Heart left ventricle (tissue), 16 donors: ENCODE results near the gene SLC26A11. TPM values are rescaled to one million over a fixed set of nuclear protein-coding genes. Genes with fewer than 3 reads are reported as not detected.

Experiments used
- ATAC-seq, 4 donors: fragments of 200-7000 bp; cut with Tn5 transposase; one replicate each; pipeline ENCODE4 v1.9.1; 2020 to 2022; ENCODE audit warnings: moderate library complexity in 4 of 4, mild to moderate bottlenecking in 3 of 4, moderate number of reproducible peaks in 1 of 4
- DNase-seq, 5 donors: peaks; one replicate each; pipeline ENCODE4 v3.0.0-alpha.2; 2020
- H3K27ac ChIP-seq, 12 donors: fragments of 200-600 bp; sonication (generic) in 4 of 12; one replicate each; pipeline versions ENCODE4 v1.5.0 to v1.8.0; 2016 to 2022; ENCODE audit warnings: mild to moderate bottlenecking in 2 of 12
- H3K27me3 ChIP-seq, 9 donors: fragments of 200-600 bp; sonication (generic) in 2 of 9; one replicate each; pipeline versions ENCODE4 v1.5.1 to v1.8.0; 2016 to 2022; ENCODE audit warnings: mild to moderate bottlenecking in 3 of 9
- H3K36me3 ChIP-seq, 9 donors: fragments of 200-600 bp; sonication (generic) in 2 of 9; one replicate each; pipeline versions ENCODE4 v1.5.0 to v1.8.0; 2018 to 2022; ENCODE audit warnings: mild to moderate bottlenecking in 2 of 9
- H3K4me1 ChIP-seq, 12 donors: fragments of 200-600 bp; sonication (generic) in 4 of 12; one replicate each; pipeline versions ENCODE4 v1.5.0 to v1.8.0; 2016 to 2022; ENCODE audit warnings: mild to moderate bottlenecking in 3 of 12
- H3K4me3 ChIP-seq, 12 donors: fragments of 200-600 bp; sonication (generic) in 4 of 12; one replicate each; pipeline versions ENCODE4 v1.5.0 to v1.8.0; 2017 to 2022; ENCODE audit warnings: mild to moderate bottlenecking in 9 of 12, moderate library complexity in 4 of 12
- H3K9me3 ChIP-seq, 12 donors: fragments of 200-600 bp; sonication (generic) in 4 of 12; one replicate each; pipeline versions ENCODE4 v1.5.0 to v1.8.0; 2016 to 2022; ENCODE audit warnings: mild to moderate bottlenecking in 1 of 12
- CTCF ChIP-seq, 12 donors: fragments of 200-600 bp; sonication (generic) in 4 of 12; IDR thresholded peaks; one replicate each; pipeline versions ENCODE4 v1.5.0 to v1.8.0; 2018 to 2022; ENCODE audit warnings: antibody characterized with exemption in 12 of 12, mild to moderate bottlenecking in 5 of 12
- POLR2A ChIP-seq, 2 donors: fragments of 450-650 bp; IDR thresholded peaks; one replicate each; pipeline ENCODE4 v1.6.1; 2017; ENCODE audit warnings: antibody characterized with exemption in 2 of 2, mild to moderate bottlenecking in 2 of 2, moderate library complexity in 2 of 2
- WGBS, 4 donors: extraction: QIAGEN DNeasy Blood & Tissue Kit in 2 of 4; methylation state at CpG; one replicate each; pipeline versions ENCODE4 v1.1.5 to v1.1.7; 2013 to 2018; 5-methylcytosine and 5-hydroxymethylcytosine counted together
- intact Hi-C, 10 donors: fragments of 100-400 bp; cut with DNase I; formaldehyde crosslinking; loops; one replicate each; pipeline versions ENCODE4 v1.11.1 to v1.14.2; 2022
- polyA plus RNA-seq, 2 donors: library from polyadenylated mRNA; stranded (reverse); fragments of 200-250 nt; gene quantifications; one replicate each; pipeline ENCODE4 v1.2.3, GENCODE V29; 2013
- total RNA-seq, 9 donors: library from RNA; depleted of rRNA in 2 of 9; stranded (reverse); fragments of >200 nt in 2 of 9; fragmentation: NEBNext Ultra II Directional in 3 of 9; extraction: Animal tissue kit (Norgen Biotek cat#: 25700) in 3 of 9; gene quantifications; one replicate each; pipeline versions ENCODE4 v1.1.0 to v1.2.4, GENCODE V29; 2016 to 2023
- donor health status: ischemic (EF 13 %, LVEDD 7.1; RV severe dilation, severe dysfunction).
- donor health status: healthy with polysubstance abuse.
- donor health status: DM: no; HTN: yes; CAD: no.
- donor health status: DM: no; HTN: no; CAD: no.
- donor health status: ischemic (EF 25% LVEDD 6.9; RV normal size, moderate dysfunction).
- donor health status: ischemic (EF 25% LVEDD 5.7; RV mildly dilated, moderate dysfunction).
- donor health status: healthy.
- donor health status: DM: yes; HTN: yes; CAD: no.
- donor health status: ischemic (EF 35%, LVEDD 5.7; RV mildly dilated, moderate dysfunction).
- donor health status: nonischemic (EF 11% LVEDD 7.7; RV severe dilation, severe dysfunction).
- donor health status: DM: yes; HTN: yes; CAD: no.
- donor health status: PGD.
- donor health status: ischemic (EF 29% LVEDD 5.4; RV normal size, mild dysfunction).
- donor health status: nonischemic (EF 23%, LVEDD 6.1; RV moderate dilation, normal function).

SLC26A11 gene
- total and polyA plus RNA-seq, 11 donors: 2.4 to 13.0 (median 4.1) TPM

- no peaks in the 10 kb centered on the region for H3K9me3 ChIP-seq
- no peaks in the 10 kb centered on the region for H3K27me3 ChIP-seq
- H3K4me1 ChIP-seq: peaks cover 0 to 38% (median 15%) of the 10 kb centered on the region in 12 donors
- intact Hi-C loops: loop anchor here in 1 of 10 donors (2.0 kb wide), 1 partner anchor 71 kb away; the partner anchor contains the start of gene EIF4A3
- DNase-seq (no peak), ATAC-seq (no peak)
- TF ChIP-seq CTCF (IDR thresholded peaks at IDR 0.05) (no peak), POLR2A (IDR thresholded peaks at IDR 0.05) (no peak)
- no peak overlapping the region for H3K27ac ChIP-seq
- no peak overlapping the region for H3K4me3 ChIP-seq
- H3K36me3 ChIP-seq: peaks cover 0 to 55% (median 12%) of the 10 kb centered on the region in 9 donors
- 94 to 97% (median 95%) methylated on average over 12 to 13 of the region's 13 CpGs for WGBS, 4 donors
Measured at GRCh38 chr17:80217703-80218362, 2.4 kb upstream of the SLC26A11 start.

GRCh38 chr17:80218391-80218790 is 1.8 kb upstream of the SLC26A11 start:
- Histone ChIP-seq H3K4me1 (peaks cover 0 to 35% (median 15%) of the 10 kb centered on the region in 12 donors), H3K27ac (no peak overlapping the region), H3K27me3 (no peaks in the 10 kb centered on the region), H3K36me3 (peaks cover 0 to 50% (median 12%) of the 10 kb centered on the region in 9 donors), H3K4me3 (no peak overlapping the region), H3K9me3 (no peaks in the 10 kb centered on the region)
- TF ChIP-seq POLR2A (IDR thresholded peaks at IDR 0.05): no peak
- TF ChIP-seq CTCF (IDR thresholded peaks at IDR 0.05): no peak
- no peak for ATAC-seq
- 87 to 96% (median 91%) methylated on average over 7 of the region's 7 CpGs for WGBS, 4 donors
- intact Hi-C loops: loop anchor here in 1 of 10 donors (2.0 kb wide), 1 partner anchor 72 kb away; the partner anchor contains the start of gene EIF4A3
- DNase-seq: no peak

- peak in 3 of 4 donors; percentile 49 to 69 (median 55) for ATAC-seq
- intact Hi-C loops: loop anchor here in 1 of 10 donors (2.0 kb wide), 1 partner anchor 72 kb away; the partner anchor contains the start of gene EIF4A3
- peaks cover 0 to 42% (median 12%) of the 10 kb centered on the region in 9 donors for H3K36me3 ChIP-seq
Measured at GRCh38 chr17:80219013-80219762, 1.0 kb upstream of the SLC26A11 start.

More at GRCh38 chr17:80219013-80219762, 1.0 kb upstream of the SLC26A11 start:
- H3K27me3 ChIP-seq: no peaks in the 10 kb centered on the region
- 43 to 50% (median 46%) methylated on average over 14 to 15 of the region's 15 CpGs for WGBS, 4 donors
- H3K27ac ChIP-seq: peak overlapping the region; percentile 49 to 92 (median 78)
- DNase-seq: peak; percentile 61 to 86 (median 69)
- peaks cover 0 to 31% (median 15%) of the 10 kb centered on the region in 12 donors for H3K4me1 ChIP-seq
- H3K4me3 ChIP-seq: peak overlapping the region; percentile 79 to 100 (median 96)
- no peak for TF ChIP-seq POLR2A (IDR thresholded peaks at IDR 0.05)
- TF ChIP-seq CTCF (IDR thresholded peaks at IDR 0.05): no peak
- no peaks in the 10 kb centered on the region for H3K9me3 ChIP-seq
